Measurements from ENCODE around the gene SUMO3. TPM values are rescaled to one million over a fixed set of nuclear protein-coding genes. Genes with fewer than 3 reads are reported as not detected.

Gene SUMO3
- total and polyA plus RNA-seq, 2 donors (not counting 3 experiments of a cell fraction or from before 2014, with no cell fraction given) = 102 to 123 TPM

GRCh38 chr21:44773291-44773932, 44.5 kb downstream of the SUMO3 start:
- Histone ChIP-seq H3K27ac (ENCODE audit: insufficient read depth, low read depth, low read length) (no peak overlapping the region), H3K4me1 (ENCODE audit: control insufficient read depth, extremely low read depth, insufficient read depth, low read length) (no peaks in the 10 kb centered on the region), H3K27me3 (ENCODE audit: control insufficient read depth in 2 of 2, insufficient read depth in 2 of 2, low read length in 2 of 2) (no peaks in the 10 kb centered on the region), H4K20me1 (replicated peaks; ENCODE audit: control insufficient read depth, extremely low read depth, insufficient read depth, low read length) (no peaks in the 10 kb centered on the region), H3K9me1 (replicated peaks; ENCODE audit: control insufficient read depth, extremely low read depth, insufficient read depth, low read length) (no peaks in the 10 kb centered on the region), H3K9ac (replicated peaks; ENCODE audit: extremely low read depth, insufficient read depth, low read length) (no peak overlapping the region), H3K9me3 (replicated peaks; ENCODE audit: control insufficient read depth, insufficient read depth, low read length) (no peaks in the 10 kb centered on the region), H2AFZ (ENCODE audit: low read depth, low read length) (no peak overlapping the region), H3K4me3 (replicated peaks in 1 of 3; ENCODE audit: insufficient read depth in 1 of 3, low read depth in 1 of 3, low read length in 3 of 3) (no peak overlapping the region), H3K79me2 (ENCODE audit: control insufficient read depth, insufficient read depth, low read length) (peaks cover 7% of the 10 kb centered on the region), H3K4me2 (ENCODE audit: insufficient read depth, low read length) (no peak overlapping the region), H3K36me3 (ENCODE audit: control insufficient read depth in 2 of 2, extremely low read depth in 1 of 2, insufficient read depth in 2 of 2, low read length in 2 of 2) (peaks cover 22 to 35% of the 10 kb centered on the region in 2 experiments)
- intact Hi-C loops (cut with micrococcal nuclease) (no loop called here), dilution Hi-C loops (cut with MboI; ENCODE audit: extremely low pct_ligation_motif_present, low sequenced_read_pairs) (no loop called here)
- POLR2A ChIA-PET = no interaction called here
- DNase-seq (ENCODE audit: low read depth, low spot score) (no peak), FAIRE-seq (no peak)
- TF ChIP-seq, protein P1, sequence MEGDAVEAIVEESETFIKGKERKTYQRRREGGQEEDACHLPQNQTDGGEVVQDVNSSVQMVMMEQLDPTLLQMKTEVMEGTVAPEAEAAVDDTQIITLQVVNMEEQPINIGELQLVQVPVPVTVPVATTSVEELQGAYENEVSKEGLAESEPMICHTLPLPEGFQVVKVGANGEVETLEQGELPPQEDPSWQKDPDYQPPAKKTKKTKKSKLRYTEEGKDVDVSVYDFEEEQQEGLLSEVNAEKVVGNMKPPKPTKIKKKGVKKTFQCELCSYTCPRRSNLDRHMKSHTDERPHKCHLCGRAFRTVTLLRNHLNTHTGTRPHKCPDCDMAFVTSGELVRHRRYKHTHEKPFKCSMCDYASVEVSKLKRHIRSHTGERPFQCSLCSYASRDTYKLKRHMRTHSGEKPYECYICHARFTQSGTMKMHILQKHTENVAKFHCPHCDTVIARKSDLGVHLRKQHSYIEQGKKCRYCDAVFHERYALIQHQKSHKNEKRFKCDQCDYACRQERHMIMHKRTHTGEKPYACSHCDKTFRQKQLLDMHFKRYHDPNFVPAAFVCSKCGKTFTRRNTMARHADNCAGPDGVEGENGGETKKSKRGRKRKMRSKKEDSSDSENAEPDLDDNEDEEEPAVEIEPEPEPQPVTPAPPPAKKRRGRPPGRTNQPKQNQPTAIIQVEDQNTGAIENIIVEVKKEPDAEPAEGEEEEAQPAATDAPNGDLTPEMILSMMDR (IDR thresholded peaks at IDR 0.05; ENCODE audit: extremely low read depth in 1 of 2, insufficient read depth in 1 of 2, low read depth in 1 of 2, low read length in 2 of 2) = no peak
- TF ChIP-seq POLR2A (IDR thresholded peaks at IDR 0.05; ENCODE audit: low read depth, low read length) (no peak), FOS (IDR thresholded peaks at IDR 0.05; ENCODE audit: borderline replicate concordance, insufficient read depth, low read length) (no peak), EZH2 (IDR thresholded peaks at IDR 0.05; ENCODE audit: borderline replicate concordance, low read depth, low read length, severe bottlenecking) (no peak), MAX (IDR thresholded peaks at IDR 0.05; ENCODE audit: insufficient read depth, insufficient read length) (no peak), JUN (IDR thresholded peaks at IDR 0.05; ENCODE audit: borderline replicate concordance, insufficient read depth, insufficient read length, low read depth) (no peak), POLR2AphosphoS5 (IDR thresholded peaks at IDR 0.05; ENCODE audit: insufficient read depth, low read depth, low read length) (no peak), MYC (IDR thresholded peaks at IDR 0.05; ENCODE audit: low read depth, low read length) (no peak), GATA2 (IDR thresholded peaks at IDR 0.05; ENCODE audit: insufficient read depth, insufficient read length, low read depth, low read length) (no peak)
- no TSS peak for BruUV-seq (replicated peaks)
- CTCF ChIA-PET = interaction anchor here (1.5 kb wide), 1 partner anchor 20 kb away, joined by 6 read pairs; no protein-coding TSS in a partner anchor

Measured in endothelial cell of umbilical vein (primary cell).